ENCODE data around the gene ANKRD16.

DNA sequence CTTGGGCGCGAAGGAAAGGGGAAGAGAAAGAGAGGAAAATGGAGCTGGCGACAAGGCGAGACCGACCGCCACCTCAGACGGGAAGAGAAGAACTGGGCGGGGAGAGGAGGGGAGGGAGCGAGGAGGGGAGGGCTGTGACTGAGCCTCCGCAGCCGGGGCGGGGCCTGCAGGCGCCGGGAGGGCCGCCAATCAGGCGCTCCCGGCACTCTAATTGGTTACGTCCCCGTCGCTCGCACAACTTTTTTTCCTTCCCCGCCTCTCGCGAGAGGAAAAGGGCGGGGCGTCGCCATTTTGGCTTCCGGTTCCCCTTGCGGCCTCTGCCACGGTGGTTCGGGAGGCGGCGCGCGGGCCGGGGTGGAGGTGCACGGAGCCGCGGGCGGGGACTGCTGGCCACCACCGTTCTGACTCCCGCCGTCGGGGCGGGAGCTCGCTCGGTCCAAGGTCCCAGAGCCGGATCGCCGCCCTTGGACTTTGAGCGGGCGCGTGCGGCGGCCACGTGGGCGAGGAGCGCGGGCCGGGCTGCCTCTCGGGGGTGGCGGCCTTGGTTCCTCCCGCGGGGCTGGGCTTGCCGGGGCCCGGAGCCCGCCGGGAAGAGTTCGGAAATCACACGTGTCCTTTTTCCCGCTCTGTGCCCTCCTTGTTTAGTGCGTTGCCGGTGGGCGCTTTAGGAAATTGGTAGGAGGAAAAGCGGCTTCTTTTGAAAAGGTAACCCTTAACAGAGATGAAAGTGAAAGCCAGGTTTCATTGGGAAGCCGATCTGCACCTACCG is 76.2 kb downstream of the ANKRD16 start, which contains the start of gene GDI2:
- TF ChIP-seq, protein P1, sequence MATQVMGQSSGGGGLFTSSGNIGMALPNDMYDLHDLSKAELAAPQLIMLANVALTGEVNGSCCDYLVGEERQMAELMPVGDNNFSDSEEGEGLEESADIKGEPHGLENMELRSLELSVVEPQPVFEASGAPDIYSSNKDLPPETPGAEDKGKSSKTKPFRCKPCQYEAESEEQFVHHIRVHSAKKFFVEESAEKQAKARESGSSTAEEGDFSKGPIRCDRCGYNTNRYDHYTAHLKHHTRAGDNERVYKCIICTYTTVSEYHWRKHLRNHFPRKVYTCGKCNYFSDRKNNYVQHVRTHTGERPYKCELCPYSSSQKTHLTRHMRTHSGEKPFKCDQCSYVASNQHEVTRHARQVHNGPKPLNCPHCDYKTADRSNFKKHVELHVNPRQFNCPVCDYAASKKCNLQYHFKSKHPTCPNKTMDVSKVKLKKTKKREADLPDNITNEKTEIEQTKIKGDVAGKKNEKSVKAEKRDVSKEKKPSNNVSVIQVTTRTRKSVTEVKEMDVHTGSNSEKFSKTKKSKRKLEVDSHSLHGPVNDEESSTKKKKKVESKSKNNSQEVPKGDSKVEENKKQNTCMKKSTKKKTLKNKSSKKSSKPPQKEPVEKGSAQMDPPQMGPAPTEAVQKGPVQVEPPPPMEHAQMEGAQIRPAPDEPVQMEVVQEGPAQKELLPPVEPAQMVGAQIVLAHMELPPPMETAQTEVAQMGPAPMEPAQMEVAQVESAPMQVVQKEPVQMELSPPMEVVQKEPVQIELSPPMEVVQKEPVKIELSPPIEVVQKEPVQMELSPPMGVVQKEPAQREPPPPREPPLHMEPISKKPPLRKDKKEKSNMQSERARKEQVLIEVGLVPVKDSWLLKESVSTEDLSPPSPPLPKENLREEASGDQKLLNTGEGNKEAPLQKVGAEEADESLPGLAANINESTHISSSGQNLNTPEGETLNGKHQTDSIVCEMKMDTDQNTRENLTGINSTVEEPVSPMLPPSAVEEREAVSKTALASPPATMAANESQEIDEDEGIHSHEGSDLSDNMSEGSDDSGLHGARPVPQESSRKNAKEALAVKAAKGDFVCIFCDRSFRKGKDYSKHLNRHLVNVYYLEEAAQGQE (IDR thresholded peaks at IDR 0.05; ENCODE audit: borderline replicate concordance) = peak; percentile 92
- peak; percentile 99 for TF ChIP-seq POLR2AphosphoS5 (IDR thresholded peaks at IDR 0.05)
- TF ChIP-seq CTCF (IDR thresholded peaks at IDR 0.05; ENCODE audit: poor library complexity, severe bottlenecking) = peak; percentile 7
